Activated CD8-positive, alpha-beta memory T cell treated with anti-CD3 and anti-CD28 coated beads, Interleukin-2, amount 50 U/mL, for 1 hour (primary cell): ENCODE data around the gene LRRTM3.

Experiments
- DNase-seq: peaks from one replicate; pipeline ENCODE4 v3.0.0-alpha.2; 2020; ENCODE audit errors: extremely low read depth

LRRTM3 gene

GRCh38 chr10:67115972-67116371, 190.1 kb downstream of the LRRTM3 start:
- no peak for DNase-seq

- DNase-seq, result no peak
Observed at GRCh38 chr10:67119651-67120050, 193.8 kb downstream of the LRRTM3 start.

GRCh38 chr10:67127441-67127840, 201.6 kb downstream of the LRRTM3 start:
- no peak for DNase-seq

GRCh38 chr10:67140641-67141040, 214.8 kb downstream of the LRRTM3 start:
- no peak for DNase-seq

GRCh38 chr10:67141300-67141699, 215.5 kb downstream of the LRRTM3 start:
- no peak for DNase-seq

- DNase-seq, result no peak
Observed at GRCh38 chr10:67144530-67144929, 218.7 kb downstream of the LRRTM3 start.
